ENCODE measurements around the gene RIMBP2.

- TF ChIP-seq REST (IDR thresholded peaks at IDR 0.05; ENCODE audit: insufficient read depth in 1 of 2, low read depth in 2 of 2, low read length in 2 of 2) (no peak), POLR2AphosphoS5 (IDR thresholded peaks at IDR 0.05; ENCODE audit: low read depth, low read length) (no peak)
Observed at GRCh38 chr12:130382818-130383217, 333.3 kb downstream of the RIMBP2 start.

Measured in PFSK-1 (cell line).